GM18870 (cell line): ENCODE results near the gene SCAMP4.
"Not testable (repeated sequence)": the region's sequence is repeated elsewhere in the genome, so short reads cannot be mapped to it uniquely, and the experiment has no call there.

Source experiments
- ATAC-seq: cut with Tn5 transposase; IDR thresholded peaks from one replicate; pipeline ENCODE4 v1.9.1; 2021; ENCODE audit warnings: moderate library complexity; ENCODE audit not compliant: unreplicated experiment

Gene SCAMP4

GRCh38 chr19:1882786-1883692, 22.2 kb upstream of the SCAMP4 start:
- no peak for ATAC-seq

- ATAC-seq: no peak
Observed at GRCh38 chr19:1883784-1884183, 21.4 kb upstream of the SCAMP4 start.

GRCh38 chr19:1884291-1884718, 20.9 kb upstream of the SCAMP4 start:
- no peak for ATAC-seq

- no peak for ATAC-seq
Observed at GRCh38 chr19:1884719-1885334, 20.4 kb upstream of the SCAMP4 start.

- not testable (repeated sequence) for ATAC-seq
Observed at GRCh38 chr19:1885398-1886119, 19.6 kb upstream of the SCAMP4 start, which contains the start of gene ABHD17A. ABHD17A (minus strand) TSS chr19:1885496; CDS start chr19:1881566, 3,930 bp downstream.

- not testable (repeated sequence) for ATAC-seq
Observed at GRCh38 chr19:1886360-1886759, 18.8 kb upstream of the SCAMP4 start.

GRCh38 chr19:1888385-1888784, 16.8 kb upstream of the SCAMP4 start:
- ATAC-seq: no peak

GRCh38 chr19:1889907-1890306, 15.3 kb upstream of the SCAMP4 start:
- ATAC-seq: no peak

GRCh38 chr19:1893791-1894190, 11.4 kb upstream of the SCAMP4 start:
- no peak for ATAC-seq

- ATAC-seq: no peak
Observed at GRCh38 chr19:1896508-1896907, 8.7 kb upstream of the SCAMP4 start.

GRCh38 chr19:1901940-1902404, 3.2 kb upstream of the SCAMP4 start:
- no peak for ATAC-seq

GRCh38 chr19:1902923-1903322, 2.3 kb upstream of the SCAMP4 start:
- no peak for ATAC-seq

- no peak for ATAC-seq
Observed at GRCh38 chr19:1904860-1905109, 414 bp upstream of the SCAMP4 start.

- ATAC-seq: no peak
Observed at GRCh38 chr19:1905863-1906375, 720 bp downstream of the SCAMP4 start.

- no peak for ATAC-seq
Observed at GRCh38 chr19:1906985-1907562, 1.9 kb downstream of the SCAMP4 start.

GRCh38 chr19:1907563-1908363, 2.6 kb downstream of the SCAMP4 start:
- no peak for ATAC-seq

GRCh38 chr19:1908364-1908678, 3.1 kb downstream of the SCAMP4 start:
- no peak for ATAC-seq

GRCh38 chr19:1909761-1910080, 4.5 kb downstream of the SCAMP4 start:
- ATAC-seq: no peak

GRCh38 chr19:1910177-1910576, 5.0 kb downstream of the SCAMP4 start:
- no peak for ATAC-seq

- no peak for ATAC-seq
Observed at GRCh38 chr19:1911098-1911497, 5.9 kb downstream of the SCAMP4 start.

GRCh38 chr19:1911995-1912394, 6.8 kb downstream of the SCAMP4 start:
- ATAC-seq: no peak
